Activated naive CD8-positive, alpha-beta T cell treated with anti-CD3 and anti-CD28 coated beads for 36 hours (primary cell): ENCODE results near the gene RAMAC. TPM values are rescaled to one million over a fixed set of nuclear protein-coding genes. Genes with fewer than 3 reads are reported as not detected.
"Not testable (repeated sequence)": the region's sequence is repeated elsewhere in the genome, so short reads cannot be mapped to it uniquely, and the experiment has no call there.

Source experiments
- DNase-seq: peaks from one replicate; pipeline ENCODE4 v3.0.0; 2021
- H3K27ac Mint-ChIP-seq: one replicate; pipeline ENCODE4 v1.8.0; 2022; ENCODE audit warnings: mild to moderate bottlenecking, moderate library complexity, mixed read lengths
- H3K27me3 Mint-ChIP-seq: one replicate; pipeline ENCODE4 v1.8.0; 2022; ENCODE audit warnings: mild to moderate bottlenecking, mixed read lengths
- H3K36me3 Mint-ChIP-seq: one replicate; pipeline ENCODE4 v1.8.0; 2021; ENCODE audit warnings: mild to moderate bottlenecking, mixed read lengths
- H3K4me1 Mint-ChIP-seq: one replicate; pipeline ENCODE4 v1.8.0; 2021; ENCODE audit warnings: mixed read lengths
- H3K4me3 Mint-ChIP-seq: one replicate; pipeline ENCODE4 v1.8.0; 2022; ENCODE audit warnings: mild to moderate bottlenecking, moderate library complexity, mixed read lengths
- H3K9me3 Mint-ChIP-seq: one replicate; pipeline ENCODE4 v1.8.0; 2022; ENCODE audit warnings: mixed read lengths
- total RNA-seq, 2 experiments: library from RNA; stranded (reverse); gene quantifications; one replicate each; pipeline ENCODE4 v1.2.3, GENCODE V29; 2021

RAMAC gene
- total RNA-seq: 10 to 100 TPM; 24.9 to 28.4 TPM

DNA sequence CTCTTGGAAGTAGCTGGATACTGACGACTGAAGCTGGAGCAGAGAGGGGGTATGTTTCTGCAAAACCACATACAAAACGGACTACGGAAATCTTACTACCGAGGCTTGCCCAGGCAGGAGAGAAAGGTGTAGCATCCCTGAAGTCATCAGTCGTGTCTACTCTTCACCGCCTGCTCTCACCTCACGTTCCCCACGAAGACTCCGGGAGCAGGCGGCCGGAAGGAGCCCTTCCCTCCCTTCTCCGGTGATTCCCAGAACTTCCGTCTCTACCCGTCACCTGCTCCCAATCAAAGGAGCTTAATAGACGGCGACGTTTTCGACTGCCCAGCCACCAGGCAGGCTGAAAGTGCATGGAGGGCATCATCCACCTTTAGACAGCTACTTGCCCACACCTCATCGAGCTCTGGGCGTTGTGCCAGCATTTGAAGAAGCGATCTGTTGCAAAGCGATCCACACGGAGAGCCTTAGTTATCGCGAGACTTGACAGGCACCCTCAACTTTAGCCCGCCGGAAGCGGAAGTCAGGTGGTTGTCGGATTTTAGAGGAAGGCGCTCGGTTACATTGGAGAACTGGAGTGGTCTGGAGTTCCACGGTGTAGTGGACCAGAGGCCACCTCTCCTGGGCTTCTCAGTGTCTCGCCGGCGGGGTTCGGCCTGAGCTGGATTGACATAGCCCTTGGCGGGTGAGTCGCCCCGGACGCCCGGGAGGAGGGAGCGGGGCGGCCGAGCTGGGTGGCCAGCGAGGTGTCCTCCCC, at the start of gene RAMAC:
RAMAC (plus strand) TSS at position 523 of the 754 bp plus-strand sequence. CDS start 2,809 bp downstream, outside the sequence.
- peak; percentile 88 for DNase-seq
- Mint-ChIP-seq H3K27me3 (no peaks in the 10 kb centered on the region), H3K36me3 (peaks cover 15% of the 10 kb centered on the region), H3K27ac (peak within 1 kb of the TSS; percentile 98), H3K4me1 (peaks cover 23% of the 10 kb centered on the region), H3K9me3 (no peaks in the 10 kb centered on the region), H3K4me3 (peak within 1 kb of the TSS; percentile 84)

DNA sequence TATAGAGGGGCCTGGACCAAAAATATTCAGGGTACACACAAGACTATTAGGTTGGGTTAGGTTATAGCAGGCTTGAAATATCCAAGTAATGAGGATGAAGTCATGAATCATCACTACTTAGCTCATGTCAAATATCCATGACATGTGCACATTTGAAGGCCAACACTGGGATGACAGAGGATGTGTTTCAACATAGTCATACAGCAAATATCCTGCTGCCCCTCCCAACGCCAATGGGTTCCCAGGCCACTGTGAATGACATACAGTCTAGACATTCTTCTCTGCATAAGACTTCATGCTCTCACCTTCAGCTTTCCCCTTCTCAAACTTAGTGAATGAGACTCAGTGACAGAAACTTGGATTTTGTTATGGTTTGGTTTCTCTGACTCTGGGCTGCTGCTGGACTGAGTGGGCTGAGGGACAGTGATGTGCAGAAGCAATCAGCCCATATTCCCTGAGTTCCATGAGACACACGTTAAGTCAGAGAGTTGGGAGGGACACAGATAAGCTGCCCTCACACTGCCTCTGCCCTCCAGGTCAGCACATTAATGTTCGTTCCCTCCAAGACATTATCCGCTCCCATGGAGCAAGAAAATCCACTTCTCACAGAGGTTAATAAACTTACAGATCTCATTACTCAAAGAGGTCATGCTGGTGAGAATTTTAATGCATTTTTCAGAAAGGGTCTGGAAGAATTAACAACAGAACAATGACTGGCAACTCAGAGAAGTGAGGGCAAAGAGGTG, 48.9 kb upstream of the RAMAC start:
- Mint-ChIP-seq H3K27me3 (no peaks in the 10 kb centered on the region), H3K4me1 (peaks cover 6% of the 10 kb centered on the region), H3K36me3 (no peaks in the 10 kb centered on the region), H3K9me3 (no peaks in the 10 kb centered on the region), H3K4me3 (no peak overlapping the region), H3K27ac (no peak overlapping the region)
- no peak for DNase-seq

GRCh38 chr15:82937712-82938058, 48.3 kb upstream of the RAMAC start:
- no peak overlapping the region for H3K4me3 Mint-ChIP-seq

GRCh38 chr15:82939678-82940077, 46.3 kb upstream of the RAMAC start:
- not testable (repeated sequence) for H3K9me3 Mint-ChIP-seq, H3K36me3 Mint-ChIP-seq, H3K27ac Mint-ChIP-seq, DNase-seq, H3K27me3 Mint-ChIP-seq, H3K4me3 Mint-ChIP-seq, H3K4me1 Mint-ChIP-seq

More at GRCh38 chr15:82937712-82938058, 48.3 kb upstream of the RAMAC start:
- Mint-ChIP-seq H3K36me3 (no peaks in the 10 kb centered on the region), H3K9me3 (no peaks in the 10 kb centered on the region), H3K27me3 (no peaks in the 10 kb centered on the region), H3K4me1 (peaks cover 6% of the 10 kb centered on the region), H3K27ac (no peak overlapping the region)
- DNase-seq: no peak

DNA sequence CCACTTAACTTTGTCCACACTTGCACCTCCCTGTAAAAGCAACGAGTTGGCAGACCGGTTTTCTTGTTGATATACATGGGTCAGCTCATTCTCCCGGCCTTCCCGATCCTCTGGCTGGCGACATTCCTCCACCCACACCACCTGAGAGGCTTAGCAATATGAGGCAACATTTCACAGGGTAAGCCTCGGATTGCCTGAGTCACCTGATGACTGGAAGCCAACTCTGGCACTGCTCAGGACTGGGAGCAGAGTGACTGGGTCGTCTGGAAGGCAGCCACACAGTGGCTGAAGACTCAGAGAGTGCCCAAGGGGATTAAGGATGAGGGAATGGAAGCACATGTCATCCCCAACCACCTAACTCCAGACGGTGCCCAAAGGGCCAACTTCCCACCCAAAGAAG, 43.3 kb upstream of the RAMAC start:
- Mint-ChIP-seq H3K4me1 (no peaks in the 10 kb centered on the region), H3K9me3 (no peaks in the 10 kb centered on the region), H3K27me3 (no peaks in the 10 kb centered on the region), H3K27ac (no peak overlapping the region), H3K4me3 (no peak overlapping the region), H3K36me3 (no peaks in the 10 kb centered on the region)
- DNase-seq: no peak

DNA sequence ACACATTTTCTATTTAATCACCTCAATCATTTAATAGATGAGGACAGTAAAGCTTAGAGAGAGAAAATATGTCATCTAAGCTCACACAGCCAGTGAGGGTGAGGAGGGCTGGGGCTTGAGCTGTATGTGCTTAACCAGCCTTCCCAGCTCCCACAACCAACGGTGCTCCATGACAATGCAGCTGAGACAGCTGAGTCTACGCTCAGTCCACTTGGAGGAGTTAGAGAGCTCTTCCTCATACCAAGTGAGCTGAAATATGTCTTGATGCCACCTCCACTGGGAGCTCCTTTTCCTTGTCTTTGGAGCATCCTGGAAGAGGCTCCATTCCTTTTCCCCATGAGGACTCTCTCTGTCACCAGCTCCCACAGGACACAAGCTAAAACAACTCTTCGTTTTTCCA, 42.8 kb upstream of the RAMAC start:
- H3K4me3 Mint-ChIP-seq: no peak overlapping the region
- DNase-seq: no peak
- no peaks in the 10 kb centered on the region for H3K27me3 Mint-ChIP-seq

GRCh38 chr15:82944056-82944455, 42.0 kb upstream of the RAMAC start:
- Mint-ChIP-seq H3K4me1 (no peaks in the 10 kb centered on the region), H3K9me3 (no peaks in the 10 kb centered on the region), H3K27me3 (no peaks in the 10 kb centered on the region), H3K36me3 (no peaks in the 10 kb centered on the region), H3K27ac (no peak overlapping the region), H3K4me3 (no peak overlapping the region)
- DNase-seq: no peak

More for the DNA sequence above, 42.8 kb upstream of the RAMAC start:
- H3K9me3 Mint-ChIP-seq: no peaks in the 10 kb centered on the region
- no peaks in the 10 kb centered on the region for H3K4me1 Mint-ChIP-seq
- no peaks in the 10 kb centered on the region for H3K36me3 Mint-ChIP-seq
- H3K27ac Mint-ChIP-seq: no peak overlapping the region

DNA sequence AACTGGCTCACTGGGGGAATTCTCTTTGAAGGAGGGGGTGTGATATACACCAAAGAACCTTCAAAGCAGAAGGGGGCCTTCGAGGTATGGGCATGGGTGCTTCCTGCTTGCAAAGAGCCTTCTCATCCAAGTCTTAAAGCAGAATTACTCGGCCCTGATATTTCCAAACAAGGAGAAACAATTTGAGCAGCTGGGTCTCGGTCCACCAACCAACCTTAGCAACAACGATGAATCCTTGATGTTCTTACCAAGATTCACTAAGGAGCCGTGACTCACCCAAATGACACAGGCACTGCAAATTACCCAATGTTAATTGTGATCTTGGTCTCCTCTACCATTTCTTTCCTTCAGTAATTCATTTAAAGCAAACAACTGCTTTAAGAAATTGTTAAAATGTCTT, 41.2 kb upstream of the RAMAC start:
- H3K9me3 Mint-ChIP-seq: no peaks in the 10 kb centered on the region
- no peaks in the 10 kb centered on the region for H3K27me3 Mint-ChIP-seq
- no peak for DNase-seq
- H3K4me1 Mint-ChIP-seq: no peaks in the 10 kb centered on the region
- no peak overlapping the region for H3K4me3 Mint-ChIP-seq
- no peak overlapping the region for H3K27ac Mint-ChIP-seq
- H3K36me3 Mint-ChIP-seq: no peaks in the 10 kb centered on the region

GRCh38 chr15:82945326-82945725, 40.7 kb upstream of the RAMAC start:
- Mint-ChIP-seq H3K9me3 (no peaks in the 10 kb centered on the region), H3K27ac (no peak overlapping the region), H3K36me3 (no peaks in the 10 kb centered on the region), H3K4me3 (no peak overlapping the region), H3K4me1 (no peaks in the 10 kb centered on the region), H3K27me3 (no peaks in the 10 kb centered on the region)
- DNase-seq: no peak

- Mint-ChIP-seq H3K4me1 (no peaks in the 10 kb centered on the region), H3K27me3 (no peaks in the 10 kb centered on the region), H3K27ac (no peak overlapping the region), H3K36me3 (no peaks in the 10 kb centered on the region), H3K4me3 (no peak overlapping the region), H3K9me3 (no peaks in the 10 kb centered on the region)
- no peak for DNase-seq
Measured at GRCh38 chr15:82946155-82946701, 39.8 kb upstream of the RAMAC start.

DNA sequence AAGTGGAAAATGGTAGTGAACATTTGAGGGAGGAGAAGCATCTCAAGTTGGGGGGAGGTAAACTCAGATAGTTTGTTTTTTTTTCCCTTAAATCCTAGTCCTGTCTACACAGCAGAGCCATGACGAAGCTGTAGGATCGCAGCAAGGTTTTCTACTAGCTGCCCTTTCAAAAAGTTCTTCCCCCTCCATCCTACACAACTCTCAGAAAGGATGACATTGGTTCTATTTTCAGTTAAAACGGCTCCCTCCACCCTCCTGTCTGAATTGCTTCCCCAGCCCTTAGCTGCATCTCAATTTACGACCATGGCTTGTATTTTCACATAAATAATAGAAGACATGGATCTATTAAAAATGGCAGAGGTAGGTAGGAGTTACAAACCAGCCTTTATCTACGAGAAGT, 35.7 kb upstream of the RAMAC start:
- Mint-ChIP-seq H3K4me3 (no peak overlapping the region), H3K36me3 (no peaks in the 10 kb centered on the region), H3K9me3 (no peaks in the 10 kb centered on the region), H3K4me1 (peaks cover 5% of the 10 kb centered on the region), H3K27ac (no peak overlapping the region), H3K27me3 (peaks cover 6% of the 10 kb centered on the region)
- no peak for DNase-seq

DNA sequence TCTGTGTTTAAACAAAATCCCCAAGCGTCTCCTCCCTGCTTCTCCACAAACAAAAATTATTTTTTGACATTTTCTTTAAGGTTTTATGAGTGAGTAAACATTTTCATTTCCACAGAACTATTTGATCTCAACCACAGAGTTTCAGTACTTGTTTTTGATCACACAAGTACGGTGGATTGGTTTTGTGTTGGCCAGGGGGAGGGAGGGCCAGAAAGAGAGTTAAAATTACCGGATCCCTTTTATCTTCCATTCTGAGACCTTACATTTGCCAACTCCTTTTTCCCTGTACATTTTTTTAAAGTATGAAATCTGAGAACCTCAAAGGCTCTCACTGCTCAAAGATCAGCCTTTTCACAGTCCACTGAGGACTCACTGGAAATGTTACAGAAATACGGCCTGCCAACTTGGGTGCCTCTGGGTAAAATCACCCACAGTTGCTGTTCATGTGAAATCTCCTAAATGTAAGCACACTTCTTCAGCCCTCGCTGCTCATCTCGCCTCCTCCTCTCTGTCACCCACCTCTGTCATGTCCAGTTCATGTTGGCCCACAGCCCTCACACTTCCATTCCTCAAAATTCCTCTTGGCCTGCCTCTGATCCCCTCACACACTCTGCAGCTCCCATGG, 35.2 kb upstream of the RAMAC start:
- Mint-ChIP-seq H3K4me3 (no peak overlapping the region), H3K36me3 (no peaks in the 10 kb centered on the region), H3K27ac (no peak overlapping the region), H3K4me1 (peaks cover 5% of the 10 kb centered on the region), H3K27me3 (peaks cover 6% of the 10 kb centered on the region), H3K9me3 (no peaks in the 10 kb centered on the region)
- no peak for DNase-seq

GRCh38 chr15:82951472-82952157, 34.4 kb upstream of the RAMAC start:
- H3K27me3 Mint-ChIP-seq: peaks cover 6% of the 10 kb centered on the region
- peaks cover 5% of the 10 kb centered on the region for H3K4me1 Mint-ChIP-seq
- peaks cover 1% of the 10 kb centered on the region for H3K36me3 Mint-ChIP-seq
- no peaks in the 10 kb centered on the region for H3K9me3 Mint-ChIP-seq
- peak overlapping the region; percentile 67 for H3K4me3 Mint-ChIP-seq
- no peak overlapping the region for H3K27ac Mint-ChIP-seq
- no peak for DNase-seq

DNA sequence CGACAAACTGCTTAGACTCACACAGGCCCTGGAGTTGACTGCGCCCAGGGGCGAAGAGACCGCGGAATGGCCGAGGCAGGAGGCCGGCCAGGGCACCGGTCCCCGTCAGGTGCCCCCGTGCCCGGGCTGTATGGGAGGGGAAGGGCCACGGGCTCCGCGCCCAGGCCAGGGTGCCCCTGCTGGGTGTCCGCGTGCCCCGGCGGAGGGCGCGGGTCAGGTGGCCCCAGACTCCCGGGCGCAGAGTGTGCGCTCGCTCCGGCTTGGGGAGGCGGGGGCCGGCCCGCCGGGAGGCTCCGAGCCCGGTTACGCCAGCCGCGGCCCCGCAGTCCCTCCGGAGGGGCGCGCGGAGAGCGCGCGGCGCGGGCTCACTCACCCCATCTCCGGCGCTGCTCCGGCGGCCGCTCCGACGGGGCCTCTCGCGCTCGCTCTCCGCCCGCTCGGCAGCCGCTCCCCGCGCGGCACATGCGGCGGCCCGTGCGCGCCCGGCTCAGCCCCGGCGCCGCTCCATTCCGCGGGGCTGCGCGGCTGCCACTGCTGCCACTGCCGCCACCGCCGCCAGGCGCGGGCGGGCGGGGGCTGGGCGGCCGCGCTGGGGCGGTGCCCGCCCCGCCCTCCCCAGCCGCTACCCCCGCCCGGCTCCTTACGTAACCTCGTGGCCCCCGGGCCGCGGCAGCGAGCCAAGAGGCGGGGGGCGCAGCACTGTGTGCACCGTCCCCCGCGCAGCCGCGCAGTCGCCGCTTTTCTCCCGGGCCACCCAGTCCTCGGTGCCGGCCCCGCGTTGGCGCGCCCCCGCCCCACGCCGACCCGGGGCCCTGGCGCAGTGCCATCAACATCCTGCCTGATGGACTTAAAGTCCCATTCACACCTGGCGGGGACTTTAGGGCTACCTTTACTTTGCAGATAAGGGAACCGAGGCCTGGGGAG, 33.6 kb upstream of the RAMAC start, which contains the start of gene HOMER2:
HOMER2 (minus strand) TSS at position 563 of the 924 bp plus-strand sequence; CDS start at position 378, 185 bp downstream.
- Mint-ChIP-seq H3K9me3 (no peaks in the 10 kb centered on the region), H3K27me3 (peaks cover 6% of the 10 kb centered on the region), H3K36me3 (peaks cover 1% of the 10 kb centered on the region), H3K4me3 (peak within 1 kb of the TSS; percentile 67), H3K4me1 (peaks cover 5% of the 10 kb centered on the region), H3K27ac (no peak within 1 kb of the TSS)
- peak; percentile 47 for DNase-seq
